ENCODE data around the gene CEBPZ.

DNA sequence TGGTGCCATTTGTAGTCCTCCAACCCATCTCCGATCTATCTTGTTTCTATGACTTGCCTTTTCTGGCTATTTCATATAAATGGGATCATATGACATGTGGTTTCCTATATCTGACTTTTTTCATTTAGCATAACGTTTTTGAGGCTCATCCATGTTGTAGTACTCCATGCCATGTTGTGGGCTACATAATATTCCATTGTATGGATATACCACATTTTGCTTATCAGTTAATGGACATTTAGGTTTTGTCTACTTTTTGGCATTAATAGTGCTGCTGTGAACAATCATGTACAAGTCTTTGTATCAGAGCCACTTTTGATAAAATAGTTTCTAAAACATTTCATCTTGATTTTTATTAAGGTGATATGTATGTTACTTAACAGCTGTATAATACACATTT, 27.7 kb downstream of the CEBPZ start:
- TF ChIP-seq, protein P1, sequence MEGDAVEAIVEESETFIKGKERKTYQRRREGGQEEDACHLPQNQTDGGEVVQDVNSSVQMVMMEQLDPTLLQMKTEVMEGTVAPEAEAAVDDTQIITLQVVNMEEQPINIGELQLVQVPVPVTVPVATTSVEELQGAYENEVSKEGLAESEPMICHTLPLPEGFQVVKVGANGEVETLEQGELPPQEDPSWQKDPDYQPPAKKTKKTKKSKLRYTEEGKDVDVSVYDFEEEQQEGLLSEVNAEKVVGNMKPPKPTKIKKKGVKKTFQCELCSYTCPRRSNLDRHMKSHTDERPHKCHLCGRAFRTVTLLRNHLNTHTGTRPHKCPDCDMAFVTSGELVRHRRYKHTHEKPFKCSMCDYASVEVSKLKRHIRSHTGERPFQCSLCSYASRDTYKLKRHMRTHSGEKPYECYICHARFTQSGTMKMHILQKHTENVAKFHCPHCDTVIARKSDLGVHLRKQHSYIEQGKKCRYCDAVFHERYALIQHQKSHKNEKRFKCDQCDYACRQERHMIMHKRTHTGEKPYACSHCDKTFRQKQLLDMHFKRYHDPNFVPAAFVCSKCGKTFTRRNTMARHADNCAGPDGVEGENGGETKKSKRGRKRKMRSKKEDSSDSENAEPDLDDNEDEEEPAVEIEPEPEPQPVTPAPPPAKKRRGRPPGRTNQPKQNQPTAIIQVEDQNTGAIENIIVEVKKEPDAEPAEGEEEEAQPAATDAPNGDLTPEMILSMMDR (IDR thresholded peaks at IDR 0.05; ENCODE audit: low read length): no peak
- TF ChIP-seq EZH2 (optimal IDR thresholded peaks at IDR 0.05; ENCODE audit: low read depth, low read length): no peak
- no peak for TF ChIP-seq EZH2phosphoT487 (IDR thresholded peaks at IDR 0.05; ENCODE audit: low read length)
